Central memory CD8-positive, alpha-beta T cell (primary cell): ENCODE measurements around the gene TULP4.

Experiments
- ATAC-seq: fragments of 150-1000 bp; cut with Tn5 transposase; replicated peaks from 2 replicates; pipeline ENCODE4 v1.10.0; 2022; ENCODE audit warnings: mild to moderate bottlenecking, moderate FRiP score, moderate number of reproducible peaks; ENCODE audit not compliant: poor library complexity, severe bottlenecking; ENCODE audit errors: extremely low read depth
- DNase-seq, 2 donors: peaks; one replicate each; pipeline ENCODE4 v3.0.0; 2021; ENCODE audit warnings: low spot score in 2 of 2
- H3K27ac Mint-ChIP-seq: one replicate; pipeline ENCODE4 v1.8.0; 2022; ENCODE audit warnings: low read depth, mild to moderate bottlenecking, moderate library complexity, mixed read lengths
- H3K27me3 Mint-ChIP-seq: one replicate; pipeline ENCODE4 v1.8.0; 2022; ENCODE audit warnings: mixed read lengths
- H3K36me3 Mint-ChIP-seq: one replicate; pipeline ENCODE4 v1.8.0; 2022; ENCODE audit warnings: mild to moderate bottlenecking, moderate library complexity, mixed read lengths; ENCODE audit not compliant: insufficient read depth
- H3K4me1 Mint-ChIP-seq: one replicate; pipeline ENCODE4 v1.8.0; 2022; ENCODE audit warnings: mixed read lengths
- H3K4me3 Mint-ChIP-seq: one replicate; pipeline ENCODE4 v1.8.0; 2022; ENCODE audit warnings: mild to moderate bottlenecking, moderate library complexity, mixed read lengths
- H3K9me3 Mint-ChIP-seq: one replicate; pipeline ENCODE4 v1.8.0; 2022; ENCODE audit warnings: mixed read lengths

The TULP4 gene

GRCh38 chr6:158361068-158361467 is 48.8 kb downstream of the TULP4 start:
- Mint-ChIP-seq H3K36me3 (no peaks in the 10 kb centered on the region), H3K27ac (no peak overlapping the region), H3K9me3 (no peaks in the 10 kb centered on the region), H3K4me1 (peaks cover 43% of the 10 kb centered on the region), H3K27me3 (no peaks in the 10 kb centered on the region), H3K4me3 (no peak overlapping the region)
- ATAC-seq (no peak), DNase-seq (no peak)

- no peak for DNase-seq
- Mint-ChIP-seq H3K9me3 (no peaks in the 10 kb centered on the region), H3K27ac (no peak overlapping the region), H3K36me3 (no peaks in the 10 kb centered on the region), H3K4me3 (no peak overlapping the region), H3K4me1 (peaks cover 39% of the 10 kb centered on the region), H3K27me3 (no peaks in the 10 kb centered on the region)
- no peak for ATAC-seq
Observed at GRCh38 chr6:158361961-158362669, 49.9 kb downstream of the TULP4 start.

GRCh38 chr6:158366363-158366762 is 54.1 kb downstream of the TULP4 start:
- H3K4me3 Mint-ChIP-seq: no peak overlapping the region
- no peak for DNase-seq
- H3K36me3 Mint-ChIP-seq: peaks cover 4% of the 10 kb centered on the region
- no peak for ATAC-seq
- H3K27me3 Mint-ChIP-seq: no peaks in the 10 kb centered on the region
- no peaks in the 10 kb centered on the region for H3K9me3 Mint-ChIP-seq
- peak overlapping the region; percentile 3 for H3K27ac Mint-ChIP-seq
- H3K4me1 Mint-ChIP-seq: peaks cover 7% of the 10 kb centered on the region

- Mint-ChIP-seq H3K36me3 (peaks cover 4% of the 10 kb centered on the region), H3K4me3 (no peak overlapping the region), H3K27me3 (no peaks in the 10 kb centered on the region), H3K9me3 (no peaks in the 10 kb centered on the region), H3K27ac (no peak overlapping the region), H3K4me1 (peaks cover 7% of the 10 kb centered on the region)
- DNase-seq (no peak), ATAC-seq (no peak)
Observed at GRCh38 chr6:158367816-158368215, 55.6 kb downstream of the TULP4 start.

GRCh38 chr6:158369241-158369640 is 57.0 kb downstream of the TULP4 start:
- peaks cover 7% of the 10 kb centered on the region for H3K4me1 Mint-ChIP-seq
- H3K36me3 Mint-ChIP-seq: peaks cover 4% of the 10 kb centered on the region
- DNase-seq: no peak
- H3K4me3 Mint-ChIP-seq: no peak overlapping the region
- ATAC-seq: no peak
- H3K9me3 Mint-ChIP-seq: no peaks in the 10 kb centered on the region
- H3K27ac Mint-ChIP-seq: no peak overlapping the region
- no peaks in the 10 kb centered on the region for H3K27me3 Mint-ChIP-seq

GRCh38 chr6:158370805-158371204 is 58.5 kb downstream of the TULP4 start:
- no peak for ATAC-seq
- no peak overlapping the region for H3K4me3 Mint-ChIP-seq
- peaks cover 7% of the 10 kb centered on the region for H3K4me1 Mint-ChIP-seq
- peaks cover 4% of the 10 kb centered on the region for H3K36me3 Mint-ChIP-seq
- H3K27ac Mint-ChIP-seq: no peak overlapping the region
- DNase-seq: no peak
- no peaks in the 10 kb centered on the region for H3K27me3 Mint-ChIP-seq
- no peaks in the 10 kb centered on the region for H3K9me3 Mint-ChIP-seq

GRCh38 chr6:158371261-158371660 is 59.0 kb downstream of the TULP4 start:
- H3K4me1 Mint-ChIP-seq: peaks cover 8% of the 10 kb centered on the region
- H3K36me3 Mint-ChIP-seq: peaks cover 4% of the 10 kb centered on the region
- H3K27ac Mint-ChIP-seq: no peak overlapping the region
- DNase-seq (no peak), ATAC-seq (no peak)
- H3K4me3 Mint-ChIP-seq: no peak overlapping the region
- no peaks in the 10 kb centered on the region for H3K27me3 Mint-ChIP-seq
- H3K9me3 Mint-ChIP-seq: no peaks in the 10 kb centered on the region

GRCh38 chr6:158372574-158372973 is 60.3 kb downstream of the TULP4 start:
- Mint-ChIP-seq H3K27ac (no peak overlapping the region), H3K4me1 (peaks cover 5% of the 10 kb centered on the region), H3K4me3 (no peak overlapping the region), H3K9me3 (no peaks in the 10 kb centered on the region), H3K36me3 (peaks cover 4% of the 10 kb centered on the region), H3K27me3 (no peaks in the 10 kb centered on the region)
- DNase-seq: no peak
- ATAC-seq: no peak

- peaks cover 9% of the 10 kb centered on the region for H3K4me1 Mint-ChIP-seq
- no peak for ATAC-seq
- H3K4me3 Mint-ChIP-seq: no peak overlapping the region
- H3K27ac Mint-ChIP-seq: no peak overlapping the region
- peaks cover 3% of the 10 kb centered on the region for H3K36me3 Mint-ChIP-seq
- H3K27me3 Mint-ChIP-seq: no peaks in the 10 kb centered on the region
- H3K9me3 Mint-ChIP-seq: no peaks in the 10 kb centered on the region
- no peak for DNase-seq
Observed at GRCh38 chr6:158373214-158373613, 60.9 kb downstream of the TULP4 start.

- Mint-ChIP-seq H3K27me3 (no peaks in the 10 kb centered on the region), H3K27ac (no peak overlapping the region), H3K36me3 (peaks cover 3% of the 10 kb centered on the region), H3K4me3 (no peak overlapping the region), H3K9me3 (no peaks in the 10 kb centered on the region), H3K4me1 (peaks cover 15% of the 10 kb centered on the region)
- ATAC-seq (no peak), DNase-seq (no peak)
Observed at GRCh38 chr6:158374020-158374419, 61.8 kb downstream of the TULP4 start.

GRCh38 chr6:158376631-158377081 is 64.4 kb downstream of the TULP4 start:
- Mint-ChIP-seq H3K36me3 (peaks cover 3% of the 10 kb centered on the region), H3K9me3 (no peaks in the 10 kb centered on the region), H3K4me1 (peaks cover 31% of the 10 kb centered on the region), H3K4me3 (no peak overlapping the region), H3K27me3 (no peaks in the 10 kb centered on the region), H3K27ac (no peak overlapping the region)
- ATAC-seq (no peak), DNase-seq (no peak)

GRCh38 chr6:158377860-158378259 is 65.6 kb downstream of the TULP4 start:
- H3K36me3 Mint-ChIP-seq: peaks cover 4% of the 10 kb centered on the region
- H3K4me3 Mint-ChIP-seq: no peak overlapping the region
- ATAC-seq (no peak), DNase-seq (no peak)
- no peaks in the 10 kb centered on the region for H3K9me3 Mint-ChIP-seq
- H3K27ac Mint-ChIP-seq: no peak overlapping the region
- no peaks in the 10 kb centered on the region for H3K27me3 Mint-ChIP-seq
- H3K4me1 Mint-ChIP-seq: peaks cover 31% of the 10 kb centered on the region

- H3K4me1 Mint-ChIP-seq: peaks cover 41% of the 10 kb centered on the region
- H3K27me3 Mint-ChIP-seq: no peaks in the 10 kb centered on the region
- H3K27ac Mint-ChIP-seq: no peak overlapping the region
- ATAC-seq (no peak), DNase-seq (no peak)
- H3K4me3 Mint-ChIP-seq: no peak overlapping the region
- no peaks in the 10 kb centered on the region for H3K9me3 Mint-ChIP-seq
- H3K36me3 Mint-ChIP-seq: peaks cover 4% of the 10 kb centered on the region
Observed at GRCh38 chr6:158379336-158379735, 67.1 kb downstream of the TULP4 start.
